A549 (cell line): Measurements from ENCODE around the gene CYP4F3.

ENCODE experiments used
- CEBPB ChIP-seq, 2 experiments: fragments of >200 bp in 1 of 2; sonication (Bioruptor Twin) in 1 of 2; formaldehyde crosslinking in 1 of 2; IDR thresholded peaks; 2 replicates each; pipeline ENCODE4 v1.6.1; 2012 to 2016
- EP300 ChIP-seq, 2 experiments: fragments of >200 bp; sonication (Bioruptor Twin); formaldehyde crosslinking; IDR thresholded peaks; 2 replicates in 1 of 2; 3 replicates in 1 of 2; pipeline ENCODE4 v1.6.1; 2016 to 2017
- HOXB5 ChIP-seq: fragments of 250-450 bp; sonication (Bioruptor Pico); IDR thresholded peaks from 2 replicates; pipeline ENCODE4 v1.5.0; 2020; ENCODE audit warnings: mild to moderate bottlenecking, moderate library complexity
- JUN ChIP-seq, 2 experiments: fragments of >200 bp; sonication (Bioruptor Twin); formaldehyde crosslinking; IDR thresholded peaks; 2 replicates in 1 of 2; 3 replicates in 1 of 2; pipeline ENCODE4 v1.6.1; 2016 to 2017
- JUNB ChIP-seq: fragments of >200 bp; sonication (Bioruptor Twin); formaldehyde crosslinking; IDR thresholded peaks from 2 replicates; pipeline ENCODE4 v1.6.1; 2016
- MAFK ChIP-seq: fragments of 450-650 bp; IDR thresholded peaks from 2 replicates; pipeline ENCODE4 v1.6.1; 2014; ENCODE audit not compliant: partially characterized antibody
- PHF8 ChIP-seq: fragments of 200-600 bp; sonication (generic); IDR thresholded peaks from 2 replicates; pipeline ENCODE4 v1.6.1; 2016; ENCODE audit warnings: low read depth, mild to moderate bottlenecking, antibody characterized with exemption, moderate library complexity, borderline replicate concordance
- POLR2A ChIP-seq: IDR thresholded peaks from 2 replicates; pipeline ENCODE4 v1.6.1; 2012; ENCODE audit warnings: mild to moderate bottlenecking, low read length
- TP53 ChIP-seq: fragments of 250-450 bp; sonication (Bioruptor Pico); IDR thresholded peaks from 2 replicates; pipeline ENCODE4 v1.5.0; 2021; ENCODE audit warnings: mild to moderate bottlenecking, moderate library complexity
- ZFP36 ChIP-seq: fragments of 450-650 bp; IDR thresholded peaks from 2 replicates; pipeline ENCODE4 v1.6.1; 2014; ENCODE audit warnings: borderline replicate concordance; ENCODE audit not compliant: partially characterized antibody
- ZNF302 ChIP-seq: fragments of 250-450 bp; sonication (Bioruptor Pico); IDR thresholded peaks from 2 replicates; pipeline ENCODE4 v1.9.0; 2021; ENCODE audit warnings: inconsistent platforms, mild to moderate bottlenecking, moderate library complexity
- TF ChIP-seq, protein P1 (sequence below): fragments of >200 bp; sonication (Bioruptor Twin); formaldehyde crosslinking; IDR thresholded peaks from 3 replicates; pipeline ENCODE4 v1.5.1; 2016

DNA sequence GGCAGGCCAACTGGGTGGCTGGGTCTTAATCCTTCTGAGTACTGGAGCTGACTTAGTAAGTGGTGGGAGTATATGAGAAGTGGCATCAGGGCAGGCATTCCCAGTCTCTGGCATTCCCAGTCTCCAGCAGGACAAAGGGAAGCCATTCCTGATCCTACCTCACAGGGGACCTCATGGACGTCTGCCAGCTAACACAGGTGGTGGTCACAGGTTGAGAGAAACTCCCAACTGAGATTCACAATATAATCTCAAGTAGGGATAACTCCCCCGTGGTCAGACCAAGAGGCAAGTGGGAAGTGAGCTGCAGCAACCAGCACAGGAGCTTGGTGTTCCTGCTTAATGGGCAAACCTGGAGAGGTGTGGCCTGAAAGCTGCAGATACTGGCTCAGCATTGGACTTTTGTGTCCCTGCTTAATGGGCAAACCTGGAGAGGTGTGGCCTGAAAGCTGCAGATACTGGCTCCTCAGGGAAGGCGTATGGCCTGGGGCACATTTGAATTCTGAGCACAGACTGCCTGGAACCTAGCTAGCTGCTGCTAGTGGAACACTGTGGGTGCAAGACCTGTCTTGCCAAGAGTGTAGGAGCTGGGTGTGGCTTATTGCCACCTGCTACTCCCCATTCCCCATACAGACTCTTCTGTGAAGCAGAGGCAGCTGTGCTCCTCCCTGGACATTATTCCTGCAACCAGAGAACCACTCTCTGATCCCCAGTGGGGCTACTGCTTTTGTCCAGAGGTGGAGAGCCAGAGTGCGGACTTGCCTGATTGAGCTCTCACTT is 61.2 kb downstream of the CYP4F3 start:
- TF ChIP-seq EP300 (IDR thresholded peaks at IDR 0.05) (no peak), ZNF302 (no peak), POLR2A (no peak), PHF8 (no peak), MAFK (no peak), HOXB5 (CRISPR knock-in tag) (no peak), TP53 (no peak), ZFP36 (no peak), JUNB (no peak), JUN (IDR thresholded peaks at IDR 0.05) (no peak), CEBPB (IDR thresholded peaks at IDR 0.05) (no peak)
- TF ChIP-seq, protein P1, sequence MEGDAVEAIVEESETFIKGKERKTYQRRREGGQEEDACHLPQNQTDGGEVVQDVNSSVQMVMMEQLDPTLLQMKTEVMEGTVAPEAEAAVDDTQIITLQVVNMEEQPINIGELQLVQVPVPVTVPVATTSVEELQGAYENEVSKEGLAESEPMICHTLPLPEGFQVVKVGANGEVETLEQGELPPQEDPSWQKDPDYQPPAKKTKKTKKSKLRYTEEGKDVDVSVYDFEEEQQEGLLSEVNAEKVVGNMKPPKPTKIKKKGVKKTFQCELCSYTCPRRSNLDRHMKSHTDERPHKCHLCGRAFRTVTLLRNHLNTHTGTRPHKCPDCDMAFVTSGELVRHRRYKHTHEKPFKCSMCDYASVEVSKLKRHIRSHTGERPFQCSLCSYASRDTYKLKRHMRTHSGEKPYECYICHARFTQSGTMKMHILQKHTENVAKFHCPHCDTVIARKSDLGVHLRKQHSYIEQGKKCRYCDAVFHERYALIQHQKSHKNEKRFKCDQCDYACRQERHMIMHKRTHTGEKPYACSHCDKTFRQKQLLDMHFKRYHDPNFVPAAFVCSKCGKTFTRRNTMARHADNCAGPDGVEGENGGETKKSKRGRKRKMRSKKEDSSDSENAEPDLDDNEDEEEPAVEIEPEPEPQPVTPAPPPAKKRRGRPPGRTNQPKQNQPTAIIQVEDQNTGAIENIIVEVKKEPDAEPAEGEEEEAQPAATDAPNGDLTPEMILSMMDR = no peak
